Mesenteric fat pad (tissue), 1 donor: ENCODE results near the gene NKAIN2. TPM values are rescaled to one million over a fixed set of nuclear protein-coding genes. Genes with fewer than 3 reads are reported as not detected.
"Not testable (repeated sequence)": the region's sequence is repeated elsewhere in the genome, so short reads cannot be mapped to it uniquely, and the experiment has no call there.

Experiments used
- DNase-seq: peaks from one replicate; pipeline ENCODE4 v3.0.0-alpha.2; 2020; ENCODE audit warnings: low spot score
- total RNA-seq: library from RNA; stranded (reverse); fragmentation: NEBNext Ultra II Directional; extraction: Animal tissue kit (Norgen Biotek cat#: 25700); gene quantifications from one replicate; pipeline ENCODE4 v1.2.1, GENCODE V29; 2021
- donor health status: DM: yes; HTN: yes; CAD: no.

The NKAIN2 gene
- total RNA-seq, 1 donor from 2014 or later: 0.42 TPM

DNA sequence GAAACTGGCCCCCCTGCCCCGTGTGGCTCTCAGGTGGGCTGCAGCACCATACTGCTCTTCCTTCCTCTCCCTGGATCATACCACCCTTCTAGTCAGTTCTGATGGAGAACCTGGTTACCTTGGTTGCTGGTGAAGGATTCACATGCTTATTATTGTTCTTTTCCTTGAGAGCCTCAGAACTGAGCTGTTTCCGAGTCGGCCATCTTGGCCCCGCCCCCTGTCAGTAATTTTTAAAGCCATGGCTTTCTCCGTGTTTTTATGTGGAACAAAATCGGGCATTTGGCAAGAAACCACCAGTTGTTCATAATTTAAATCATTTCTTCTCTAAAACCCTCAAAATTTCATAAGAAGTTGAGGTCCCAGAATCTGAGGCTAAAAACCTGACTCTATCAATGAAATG, 493.8 kb downstream of the NKAIN2 start:
- DNase-seq: no peak

DNA sequence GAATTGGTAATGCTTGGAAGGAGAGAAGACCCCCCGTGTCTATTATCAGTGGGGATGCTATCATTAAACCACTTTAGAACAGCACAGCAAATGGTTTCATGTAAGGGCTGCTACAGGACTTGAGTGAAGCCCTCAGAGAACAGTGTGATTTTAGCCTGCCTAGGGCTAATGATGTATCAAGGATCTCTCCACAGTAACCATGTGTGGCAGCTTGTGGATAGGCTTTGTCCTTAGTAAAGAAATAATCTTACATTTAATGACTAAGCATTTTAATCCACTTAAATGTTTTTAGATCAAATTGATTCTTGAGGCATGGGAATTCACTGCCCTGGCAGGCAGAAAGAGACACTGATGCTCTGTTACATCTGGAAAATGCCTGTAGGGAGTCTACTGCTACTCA, 495.1 kb downstream of the NKAIN2 start:
- DNase-seq: no peak

DNA sequence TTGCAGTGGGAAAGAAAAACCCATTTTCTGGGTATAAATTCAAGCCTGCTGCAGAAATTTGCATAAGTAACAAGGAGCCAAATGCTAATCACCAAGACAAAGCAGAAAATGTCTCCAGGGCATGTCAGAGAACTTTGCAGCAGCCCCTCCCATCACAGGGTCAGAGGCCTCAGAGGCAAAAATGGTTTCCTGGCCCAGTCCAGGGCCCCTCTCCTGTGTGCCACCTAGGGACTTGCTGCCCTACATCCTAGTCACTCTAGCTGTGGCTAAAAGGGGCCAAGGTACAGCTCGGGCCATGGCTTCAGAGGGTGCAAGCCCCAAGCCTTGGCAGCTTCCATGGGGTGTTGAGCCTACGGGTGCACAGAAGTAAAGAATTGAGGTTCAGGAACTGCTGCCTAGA, 497.2 kb downstream of the NKAIN2 start:
- not testable (repeated sequence) for DNase-seq

DNA sequence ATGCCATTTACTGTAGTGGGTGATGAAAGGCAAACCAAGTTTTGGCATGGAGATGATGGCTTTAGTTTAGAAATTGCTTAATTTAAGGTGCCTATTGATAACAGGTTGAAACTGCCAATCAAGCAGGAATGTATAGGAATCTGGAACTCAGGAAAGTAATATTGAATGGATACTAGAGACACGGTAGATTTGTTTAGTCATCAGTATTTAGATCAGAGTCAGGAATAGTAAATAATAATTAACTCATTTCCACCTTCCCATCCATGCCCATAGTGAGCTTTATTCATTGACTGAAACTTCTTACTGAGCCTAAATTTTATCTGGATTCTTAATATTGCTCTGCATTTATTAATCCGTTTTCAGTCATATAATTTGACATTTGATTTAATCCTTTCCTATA, 500.3 kb downstream of the NKAIN2 start:
- DNase-seq: no peak

DNA sequence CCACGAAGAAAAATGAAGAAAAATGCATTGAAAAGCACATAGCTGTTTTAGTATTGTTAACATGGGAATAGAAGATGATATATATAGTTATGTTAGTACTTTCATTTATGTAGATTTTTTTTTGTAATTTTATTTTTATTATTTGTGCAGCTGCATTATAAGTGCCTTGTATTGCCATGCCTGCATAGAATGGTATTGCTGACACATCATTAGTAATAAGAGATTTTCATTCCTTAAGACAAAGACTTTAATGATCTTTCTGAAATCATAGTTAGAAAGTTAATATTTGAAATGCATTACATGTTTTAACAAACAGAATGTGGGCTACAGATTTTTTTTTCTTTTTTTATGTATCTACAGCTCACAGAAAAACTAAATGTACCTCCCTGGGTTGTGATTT, 506.5 kb downstream of the NKAIN2 start:
- no peak for DNase-seq

DNA sequence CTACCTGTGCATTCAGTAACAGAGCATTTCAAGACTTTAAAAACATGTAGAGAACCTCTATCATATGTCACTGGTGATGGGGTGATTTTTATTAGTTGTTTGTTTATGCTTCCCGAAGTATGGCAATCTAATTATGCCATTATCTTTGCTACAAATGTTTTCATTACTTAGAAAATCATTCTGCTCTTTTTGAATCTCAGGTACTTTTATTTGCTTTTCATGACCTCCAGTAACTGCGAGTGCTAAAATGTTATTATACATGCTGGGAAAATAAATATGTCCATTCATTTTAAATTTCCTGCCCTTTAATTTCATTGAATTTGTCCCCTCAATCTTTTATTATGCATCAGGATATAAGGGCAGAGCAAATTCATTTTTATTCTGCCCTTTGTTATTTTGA, 515.7 kb downstream of the NKAIN2 start:
- no peak for DNase-seq

DNA sequence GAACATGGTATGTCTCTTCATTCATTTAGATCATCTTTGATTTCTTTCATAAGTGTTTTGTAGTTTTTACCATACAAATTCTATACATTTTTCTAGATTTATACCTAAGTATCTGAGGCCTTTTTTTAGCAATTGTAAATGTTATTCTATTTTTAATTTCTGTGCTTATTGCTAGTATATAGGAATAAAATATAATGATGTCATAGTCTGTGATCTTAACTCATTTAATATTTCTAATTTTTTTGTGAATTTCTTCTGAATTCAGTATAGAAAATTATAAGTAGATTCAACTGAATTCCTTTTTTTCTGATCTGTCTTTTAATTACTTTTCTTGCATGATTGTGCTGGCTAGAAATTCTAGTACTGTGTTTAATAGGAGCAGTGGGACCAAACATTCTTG, 520.6 kb downstream of the NKAIN2 start:
- DNase-seq: no peak

DNA sequence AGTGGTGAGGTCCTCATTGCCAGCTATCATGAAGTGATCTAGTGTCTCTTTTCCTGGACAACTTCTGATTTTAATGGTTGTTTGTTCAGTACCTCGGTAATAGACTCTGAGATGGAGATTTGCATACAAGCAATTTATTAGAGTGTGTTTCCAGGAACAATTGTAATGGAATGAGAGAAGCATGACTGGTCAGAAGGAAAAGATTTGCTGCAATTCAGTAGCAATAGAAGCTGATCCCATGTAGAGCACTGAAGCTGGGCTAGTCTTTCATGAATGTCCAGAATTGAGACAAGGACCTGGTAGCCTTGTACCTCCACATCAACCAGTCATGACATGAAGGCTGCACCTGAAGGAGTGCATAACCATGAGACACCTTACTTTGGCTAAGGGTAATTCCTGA, 526.5 kb downstream of the NKAIN2 start:
- no peak for DNase-seq

DNA sequence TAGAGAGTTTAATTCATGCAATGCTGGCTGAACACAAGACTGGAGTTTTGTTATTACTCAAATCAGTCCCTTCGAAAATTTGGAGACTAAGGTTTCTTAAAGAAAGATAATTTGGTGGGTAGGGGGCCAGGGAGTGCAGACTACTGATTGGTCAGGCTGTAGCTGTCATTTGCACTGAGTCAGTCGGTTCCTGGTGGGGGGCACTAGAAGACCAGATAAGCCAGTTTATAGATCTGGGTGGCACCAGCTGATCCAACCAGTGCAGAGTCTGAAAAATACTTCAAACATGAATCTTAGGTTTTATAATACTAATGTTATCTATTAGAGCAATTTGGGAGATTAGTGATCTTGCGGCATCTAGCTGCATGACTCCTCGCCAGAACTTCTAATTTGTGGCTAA, 530.7 kb downstream of the NKAIN2 start:
- DNase-seq: no peak

DNA sequence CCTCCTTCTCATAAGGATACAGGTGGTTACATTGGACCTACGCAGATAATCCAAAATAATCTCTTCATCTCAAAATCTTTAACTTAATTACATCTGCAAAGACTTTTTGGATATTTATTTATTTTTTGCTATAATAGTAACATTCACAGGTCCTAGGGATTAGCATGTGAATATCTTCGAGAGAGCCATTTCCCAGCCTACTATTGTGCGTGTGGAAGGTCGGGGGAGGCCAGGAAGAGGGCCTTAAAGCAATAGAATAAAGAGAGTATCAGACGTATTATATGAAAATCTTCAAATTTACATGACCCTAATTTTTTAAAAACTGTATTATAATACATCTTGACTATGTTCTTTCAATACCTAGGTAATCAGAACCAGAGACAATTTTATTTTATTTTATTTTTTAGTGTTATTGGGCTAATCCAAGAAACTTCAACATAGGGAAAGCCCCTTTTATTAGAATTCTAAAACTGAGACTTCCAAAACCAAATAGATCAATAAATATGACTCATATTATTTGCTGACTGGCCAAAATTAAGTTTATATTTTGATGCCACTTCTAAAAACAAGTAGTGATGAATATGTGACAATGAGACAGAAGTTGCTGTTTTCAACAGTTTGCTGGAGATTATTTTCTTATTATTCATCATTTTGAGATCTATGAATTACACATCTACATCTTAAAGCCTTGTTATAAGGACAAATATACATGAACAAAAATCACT, 536.1 kb downstream of the NKAIN2 start:
- no peak for DNase-seq

DNA sequence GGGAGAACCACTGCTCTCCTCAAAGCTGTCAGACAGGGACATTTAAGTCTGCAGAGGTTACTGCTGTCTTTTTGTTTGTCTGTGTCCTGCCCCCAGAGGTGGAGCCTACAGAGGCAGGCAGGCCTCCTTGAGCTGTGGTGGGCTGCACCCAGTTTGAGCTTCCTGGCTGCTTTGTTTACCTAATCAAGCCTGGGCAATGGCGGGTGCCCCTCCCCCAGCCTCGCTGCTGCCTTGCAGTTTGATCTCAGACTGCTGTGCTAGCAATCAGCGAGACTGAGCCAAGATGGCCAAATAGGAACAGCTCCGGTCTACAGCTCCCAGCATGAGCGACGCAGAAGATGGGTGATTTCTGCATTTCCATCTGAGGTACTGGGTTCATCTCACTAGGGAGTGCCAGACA, 544.7 kb downstream of the NKAIN2 start:
- not testable (repeated sequence) for DNase-seq

DNA sequence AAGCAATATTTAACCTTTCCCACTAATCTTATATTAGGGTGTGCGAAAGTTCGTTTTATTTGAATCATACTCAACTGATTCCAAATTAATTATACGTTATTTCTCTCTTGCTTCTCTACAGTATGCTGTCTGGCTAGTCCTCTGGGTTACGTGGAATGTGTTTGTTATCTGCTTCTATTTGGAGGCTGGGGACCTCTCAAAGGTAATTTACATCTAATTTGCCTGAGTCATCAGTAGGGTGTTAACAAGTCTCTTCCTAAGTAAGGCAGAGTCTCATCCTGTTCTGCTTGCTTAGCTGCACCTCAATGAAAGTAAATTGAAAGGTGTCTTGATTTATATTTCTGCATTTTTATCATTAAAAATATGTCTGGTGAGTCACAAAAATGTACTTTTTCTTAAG, 551.5 kb downstream of the NKAIN2 start:
- no peak for DNase-seq

DNA sequence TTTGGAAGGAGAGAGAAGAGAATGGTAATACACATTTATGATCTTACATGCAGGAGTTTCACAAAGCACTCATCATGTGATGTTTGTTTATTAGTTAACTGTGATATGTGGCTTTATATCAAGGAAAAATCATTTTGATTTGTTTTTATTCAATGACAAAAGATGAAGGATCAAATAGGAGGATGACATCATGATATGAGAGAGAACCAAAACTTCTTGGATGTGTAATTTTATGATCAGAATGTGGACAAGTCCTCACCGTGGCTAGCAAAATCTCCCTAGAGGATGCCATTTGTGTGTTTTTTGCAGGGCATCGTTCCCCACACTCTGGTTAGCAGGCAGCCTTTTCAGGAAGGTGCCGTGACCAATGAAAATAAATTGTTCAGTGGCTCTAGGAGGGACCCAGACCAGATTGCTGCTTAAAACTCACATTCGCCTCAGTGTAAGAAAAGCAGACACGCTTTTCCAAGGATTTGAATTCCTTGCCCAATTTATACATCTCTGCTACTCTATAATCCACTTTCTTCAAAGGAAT, 552.7 kb downstream of the NKAIN2 start:
- DNase-seq: no peak

DNA sequence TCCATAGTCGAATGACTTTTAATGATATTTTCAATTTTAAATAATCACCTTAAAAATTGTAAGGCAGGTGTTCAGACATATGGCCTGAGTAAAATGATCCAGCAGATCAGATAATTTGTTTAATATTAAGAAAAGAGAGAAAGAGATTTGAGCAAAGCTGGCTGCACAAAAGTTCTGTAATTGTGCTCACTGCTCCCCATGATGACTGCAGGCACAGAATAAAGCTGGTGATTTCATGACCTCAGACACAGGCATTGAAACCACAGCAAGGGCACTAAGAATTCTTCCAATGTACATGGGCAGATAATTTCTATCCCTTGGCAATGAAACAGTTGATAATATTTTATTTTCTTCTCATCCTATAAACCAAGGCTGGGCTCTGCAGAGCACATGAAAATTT, 553.1 kb downstream of the NKAIN2 start:
- no peak for DNase-seq

DNA sequence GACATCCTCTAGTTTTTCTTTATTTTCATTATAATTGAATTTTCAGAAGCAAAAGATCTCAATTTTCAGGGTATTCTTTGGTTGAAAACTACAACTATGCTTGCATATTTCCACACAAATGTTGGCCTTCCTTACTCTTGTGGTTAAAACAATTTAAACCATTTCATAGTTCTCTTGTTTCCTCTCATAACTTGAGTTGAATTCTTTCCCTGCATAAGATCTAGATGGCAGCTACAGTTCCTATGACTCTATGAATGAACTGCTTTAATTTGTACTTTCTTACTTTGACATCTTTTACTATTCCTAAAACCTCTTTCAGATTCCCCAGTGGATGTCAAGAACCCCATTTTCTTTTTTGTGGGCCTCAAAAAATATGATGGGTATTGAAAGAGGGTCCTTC, 564.5 kb downstream of the NKAIN2 start:
- DNase-seq: no peak

DNA sequence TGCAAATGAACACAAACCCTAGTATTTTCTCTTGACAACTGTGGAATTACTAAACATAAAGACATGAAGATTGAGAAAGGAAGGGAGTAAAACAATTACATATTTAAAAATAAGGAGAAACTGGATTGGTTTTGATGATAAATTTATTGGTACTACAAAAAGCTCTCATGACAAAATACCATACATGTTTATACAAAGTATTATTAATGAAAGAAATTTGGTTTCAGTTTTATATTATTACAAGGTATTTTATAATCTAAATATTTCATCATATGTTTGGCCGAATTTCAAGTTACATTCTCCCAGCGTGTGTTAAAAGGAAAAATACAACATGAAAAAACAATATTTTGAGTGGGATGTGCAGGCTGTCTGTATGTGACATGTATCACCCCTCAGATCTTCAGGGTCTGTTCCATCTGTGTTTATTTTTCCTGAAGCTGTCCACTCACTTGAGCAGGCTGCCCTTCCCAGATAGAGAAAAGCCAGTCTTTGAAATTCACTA, 568.4 kb downstream of the NKAIN2 start:
- no peak for DNase-seq

DNA sequence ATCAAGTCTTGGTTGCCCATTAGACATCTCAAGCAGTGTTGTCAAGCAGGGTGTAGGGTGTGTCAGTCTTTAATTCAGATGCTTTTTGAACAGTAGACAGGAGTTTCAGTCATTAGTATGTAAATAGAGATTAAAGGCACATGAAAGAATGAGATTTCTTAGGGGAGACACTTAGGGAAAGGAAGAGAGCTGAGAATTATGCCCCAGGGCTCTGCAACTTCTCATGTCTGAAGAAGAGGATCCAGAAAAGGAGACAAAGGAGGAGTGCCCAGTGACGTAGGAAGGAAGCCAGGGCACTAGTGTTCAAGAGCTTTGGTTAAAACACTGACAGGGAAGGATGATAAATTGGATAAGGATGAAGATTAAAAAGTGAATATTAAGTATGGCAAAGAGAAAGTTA, 569.7 kb downstream of the NKAIN2 start:
- no peak for DNase-seq

DNA sequence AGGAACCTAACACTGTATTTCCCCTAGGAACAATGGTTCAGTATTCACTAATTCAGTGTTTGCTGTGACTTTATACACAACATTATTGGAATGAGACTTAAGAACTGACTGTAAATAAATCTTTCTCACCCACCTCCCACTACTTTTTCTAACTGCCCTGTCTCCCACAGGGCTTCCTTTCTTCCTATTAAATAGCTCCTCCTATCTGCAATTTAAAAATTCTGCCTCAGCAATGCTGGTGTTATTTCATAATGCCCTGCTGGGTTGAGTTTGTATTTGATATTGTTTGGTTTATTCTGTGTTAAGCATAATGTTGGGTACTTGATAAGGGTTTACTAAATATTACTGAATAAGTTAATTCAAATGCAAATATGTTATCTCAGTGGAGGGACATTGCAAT, 585.5 kb downstream of the NKAIN2 start:
- DNase-seq: no peak

DNA sequence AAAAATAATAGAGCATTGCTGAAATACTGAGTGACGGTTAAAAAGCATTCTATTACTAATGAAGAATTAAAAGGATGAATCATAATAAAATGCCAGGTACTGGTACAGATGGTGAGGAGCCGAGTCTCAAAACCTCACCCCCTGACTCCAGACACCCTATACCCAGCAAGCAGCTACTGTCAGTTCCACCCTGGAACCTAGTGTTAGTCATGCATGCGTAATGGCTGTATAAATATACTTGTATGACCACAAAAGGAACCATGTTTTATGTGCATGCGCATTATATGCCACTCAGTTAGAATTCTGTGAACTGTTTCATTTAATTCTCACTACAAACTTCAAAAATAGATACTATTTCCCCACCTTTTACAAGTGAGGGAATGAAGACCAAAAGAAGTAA, 589.9 kb downstream of the NKAIN2 start:
- DNase-seq: no peak

DNA sequence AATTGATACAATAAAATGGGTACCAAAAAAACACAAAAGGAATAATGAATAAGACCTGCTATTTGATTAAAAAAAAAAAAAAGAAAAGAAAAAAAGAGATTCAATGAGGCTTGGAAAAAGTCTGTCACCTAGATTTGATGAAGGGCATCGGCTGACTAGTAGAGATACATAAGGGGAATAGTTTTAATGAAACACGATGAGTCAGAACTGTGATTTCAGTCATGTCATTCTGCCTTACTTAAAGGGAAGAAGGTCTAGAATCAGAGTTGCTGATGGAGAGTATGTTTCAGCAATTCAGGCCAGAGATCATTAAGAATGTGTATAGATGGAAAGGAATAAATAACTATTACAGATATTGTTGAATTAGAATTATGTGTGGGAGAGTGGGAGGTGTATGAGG, 592.7 kb downstream of the NKAIN2 start:
- no peak for DNase-seq

DNA sequence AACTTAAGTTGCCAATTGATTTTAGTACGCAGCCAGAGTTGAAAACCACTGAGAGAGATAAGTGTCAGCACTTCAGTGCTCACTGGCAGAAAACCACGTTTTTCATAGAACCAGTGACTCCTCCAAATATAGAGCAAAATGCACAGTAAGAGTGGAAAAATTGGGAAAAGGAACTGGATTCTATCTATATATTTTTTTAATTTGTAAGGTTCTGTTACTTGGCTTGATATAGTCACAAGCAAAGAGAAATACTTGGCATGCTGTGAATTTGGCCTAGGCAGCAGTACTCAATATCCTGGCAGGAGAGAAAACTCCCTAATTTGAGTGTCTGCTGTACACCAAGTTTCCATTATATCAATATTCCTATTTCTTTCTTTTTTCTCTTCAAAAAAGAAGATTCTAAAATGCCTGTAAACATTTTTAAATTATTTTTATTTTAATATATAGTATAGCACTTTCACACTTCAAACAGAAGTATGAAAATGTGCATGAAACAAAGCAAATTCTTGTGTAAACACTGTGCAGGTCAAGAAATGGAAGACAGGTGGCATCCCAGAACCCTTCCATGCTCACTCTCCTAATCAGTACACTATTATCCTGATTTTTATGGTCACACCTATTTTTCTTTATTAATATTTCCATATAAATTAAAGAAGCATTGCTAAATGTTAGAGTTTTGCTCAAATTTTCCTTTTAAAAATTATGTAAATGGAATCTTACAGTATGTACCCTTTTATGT, 596.8 kb downstream of the NKAIN2 start:
- no peak for DNase-seq

DNA sequence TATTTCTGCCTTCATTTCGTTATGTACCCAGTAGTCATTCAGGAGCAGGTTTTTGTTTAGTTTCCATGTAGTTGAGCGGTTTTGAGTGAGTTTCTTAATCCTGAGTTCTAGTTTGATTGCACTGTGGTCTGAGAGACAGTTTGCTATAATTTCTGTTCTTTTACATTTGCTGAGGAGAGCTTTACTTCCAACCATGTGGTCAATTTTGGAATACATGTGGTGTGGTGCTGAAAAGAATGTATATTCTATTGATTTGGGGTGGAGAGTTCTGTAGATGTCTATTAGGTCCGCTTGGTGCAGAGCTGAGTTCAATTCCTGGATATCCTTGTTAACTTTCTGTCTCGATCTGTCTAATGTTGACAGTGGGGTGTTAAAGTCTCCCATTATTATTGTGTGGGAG, 606.8 kb downstream of the NKAIN2 start:
- DNase-seq: not testable (repeated sequence)

DNA sequence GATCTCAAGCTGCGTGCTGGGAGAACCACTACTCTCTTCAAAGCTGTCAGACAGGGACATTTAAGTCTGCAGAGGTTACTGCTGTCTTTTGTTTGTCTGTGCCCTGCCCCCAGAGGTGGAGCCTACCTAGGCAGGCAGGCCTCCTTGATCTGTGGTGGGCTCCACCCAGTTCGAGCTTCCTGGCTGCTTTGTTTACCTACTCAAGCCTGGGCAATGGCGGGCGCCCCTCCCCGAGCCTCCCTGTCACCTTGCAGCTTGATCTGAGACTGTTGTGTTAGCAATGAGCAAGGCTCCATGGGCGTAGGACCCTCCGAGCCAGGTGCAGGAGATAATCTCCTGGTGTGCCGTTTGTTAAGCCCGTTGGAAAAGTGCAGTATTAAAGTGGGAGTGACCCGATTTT, 609.0 kb downstream of the NKAIN2 start:
- not testable (repeated sequence) for DNase-seq
